ENCODE results near the gene NR0B2.

Gene NR0B2

GRCh38 chr1:26936823-26937222 is 23.0 kb upstream of the NR0B2 start:
- DNase-seq (ENCODE audit: low spot score), result no peak

GRCh38 chr1:26932531-26932930 is 18.8 kb upstream of the NR0B2 start:
- no peak for DNase-seq (ENCODE audit: low spot score)

- DNase-seq (ENCODE audit: low spot score), result no peak
These were observed 9.9 kb upstream of the NR0B2 start for GRCh38 chr1:26923711-26924110.

- DNase-seq (ENCODE audit: low spot score), result no peak
These were observed 9.1 kb upstream of the NR0B2 start for GRCh38 chr1:26922901-26923300.

- no peak for DNase-seq (ENCODE audit: low spot score)
These were observed 8.6 kb upstream of the NR0B2 start for GRCh38 chr1:26922431-26922729.

- DNase-seq (ENCODE audit: low spot score), result peak; percentile 94
These were observed 8.0 kb upstream of the NR0B2 start, which contains the start of gene NUDC for GRCh38 chr1:26921540-26922430. Gene NUDC (plus strand): TSS chr1:26921743. CDS start chr1:26921849, 106 bp downstream.

- DNase-seq (ENCODE audit: low spot score), result no peak
These were observed 7.4 kb upstream of the NR0B2 start for GRCh38 chr1:26921126-26921539.

GRCh38 chr1:26915204-26915842 is 1.5 kb upstream of the NR0B2 start:
- DNase-seq (ENCODE audit: low spot score), result no peak

GRCh38 chr1:26913389-26913753 is 404 bp downstream of the NR0B2 start:
- no peak for DNase-seq (ENCODE audit: low spot score)

- no peak for DNase-seq (ENCODE audit: low spot score)
These were observed 1.7 kb downstream of the NR0B2 start for GRCh38 chr1:26912147-26912490.

- no peak for DNase-seq (ENCODE audit: low spot score)
These were observed 2.2 kb downstream of the NR0B2 start for GRCh38 chr1:26911399-26912146.

GRCh38 chr1:26910343-26911160 is 3.2 kb downstream of the NR0B2 start:
- DNase-seq (ENCODE audit: low spot score), result no peak

GRCh38 chr1:26909951-26910342 is 3.8 kb downstream of the NR0B2 start:
- DNase-seq (ENCODE audit: low spot score), result no peak

GRCh38 chr1:26907071-26907917 is 6.5 kb downstream of the NR0B2 start:
- no peak for DNase-seq (ENCODE audit: low spot score)

GRCh38 chr1:26900815-26901511 is 12.8 kb downstream of the NR0B2 start:
- no peak for DNase-seq (ENCODE audit: low spot score)

- DNase-seq (ENCODE audit: low spot score), result peak; percentile 84
These were observed 13.6 kb downstream of the NR0B2 start, which contains the start of gene GPATCH3 for GRCh38 chr1:26900001-26900814. Gene GPATCH3 (minus strand): TSS chr1:26900467. CDS start chr1:26900442, 25 bp downstream.

GRCh38 chr1:26897351-26897750 is 16.4 kb downstream of the NR0B2 start:
- no peak for DNase-seq (ENCODE audit: low spot score)

- DNase-seq (ENCODE audit: low spot score), result no peak
These were observed 19.5 kb downstream of the NR0B2 start for GRCh38 chr1:26894263-26894662.

- no peak for DNase-seq (ENCODE audit: low spot score)
These were observed 23.3 kb downstream of the NR0B2 start for GRCh38 chr1:26890467-26890796.

All from CD4-positive, alpha-beta T cell treated with Interleukin-6 at 100 ng/mL for 8 hours (primary cell).